ENCODE measurements around the gene CDH4.

The CDH4 gene

DNA sequence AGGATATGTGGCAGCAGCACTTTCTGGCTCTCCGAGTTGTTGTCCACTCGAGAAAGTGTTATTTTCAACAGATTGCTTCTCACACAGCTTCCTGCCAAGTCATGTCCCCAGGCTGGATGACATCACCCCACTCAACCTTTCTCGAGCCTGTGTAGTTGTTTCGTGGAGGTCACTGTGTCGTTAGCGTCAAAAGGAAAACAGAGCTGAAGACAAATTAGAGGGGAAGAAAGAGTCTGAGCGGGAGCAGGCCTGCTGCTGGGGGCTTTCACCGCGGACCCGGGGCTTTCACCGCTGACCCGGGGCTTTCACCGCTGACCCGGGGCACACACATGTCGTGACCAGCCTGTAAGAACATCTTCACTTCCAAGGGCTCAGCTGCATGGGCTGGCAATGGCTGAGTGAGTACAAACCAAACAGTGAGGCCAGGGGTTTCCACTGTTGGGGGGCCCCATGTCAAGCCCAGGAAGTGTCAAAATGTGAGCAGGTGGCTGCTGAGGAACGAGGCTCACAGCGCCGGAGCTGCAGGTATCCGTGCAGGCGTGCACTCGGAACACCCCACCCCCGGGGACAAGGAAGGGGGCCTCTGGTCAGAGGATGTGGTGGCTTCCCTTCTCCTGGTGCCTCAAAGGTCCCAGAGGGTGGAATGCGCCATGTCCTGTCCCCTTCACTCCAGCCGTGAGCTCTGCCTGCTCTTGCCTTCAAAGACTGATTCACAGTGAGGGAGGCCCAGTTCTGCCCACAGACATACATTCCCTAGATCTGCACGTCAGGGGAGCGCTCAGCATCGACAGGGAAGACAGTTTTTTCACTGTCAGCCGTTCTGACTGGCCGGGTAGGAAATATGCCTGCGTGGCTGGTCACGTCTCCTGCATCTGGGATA is 447.7 kb downstream of the CDH4 start:
- DNase-seq = peak; percentile 73

DNA sequence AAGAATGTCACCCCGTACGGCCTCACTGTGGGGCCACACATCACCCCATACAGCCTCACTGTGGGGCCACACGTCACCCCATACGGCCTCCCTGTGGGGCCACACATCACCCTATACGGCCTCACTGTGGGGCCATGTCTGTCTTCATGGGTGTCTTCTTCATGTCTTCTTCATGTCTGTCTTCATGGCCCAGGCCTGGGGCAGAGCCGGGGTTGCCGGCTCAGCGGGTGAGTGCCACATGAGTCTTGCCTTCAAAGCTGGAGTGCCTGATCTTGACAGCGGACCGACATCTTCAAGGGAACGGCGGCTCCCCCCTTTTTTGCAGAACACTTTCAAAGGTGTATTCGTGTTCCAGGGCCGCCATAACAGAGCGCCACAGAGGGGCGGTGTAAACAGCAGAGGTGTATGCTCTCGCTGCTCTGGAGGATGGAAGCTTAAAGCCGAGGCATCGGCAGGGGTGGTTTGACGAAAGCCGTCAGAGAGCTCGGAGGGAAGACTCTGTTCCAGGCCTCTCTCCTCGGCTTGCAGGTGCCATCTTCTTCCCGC is 448.6 kb downstream of the CDH4 start:
- DNase-seq = no peak

DNA sequence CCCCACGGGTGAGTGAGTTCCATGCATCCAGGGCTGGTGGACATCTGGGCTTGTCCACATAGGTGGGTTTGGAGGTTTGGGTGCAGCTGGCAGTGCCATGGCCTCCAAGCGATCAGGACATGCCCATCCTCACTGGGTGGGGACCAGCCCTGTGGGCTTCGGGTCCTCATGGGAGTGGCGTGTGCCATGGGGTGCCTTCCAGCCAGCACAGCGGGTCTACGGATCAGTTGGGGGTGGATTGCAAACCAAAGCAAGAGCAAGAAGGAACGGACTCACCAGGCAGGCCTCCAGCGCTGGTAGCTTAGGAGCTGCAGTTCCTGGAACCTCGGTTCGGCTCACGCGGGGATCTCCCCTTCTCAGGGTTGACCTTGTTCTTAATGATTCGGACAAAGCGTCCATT is 449.3 kb downstream of the CDH4 start:
- DNase-seq = no peak

DNA sequence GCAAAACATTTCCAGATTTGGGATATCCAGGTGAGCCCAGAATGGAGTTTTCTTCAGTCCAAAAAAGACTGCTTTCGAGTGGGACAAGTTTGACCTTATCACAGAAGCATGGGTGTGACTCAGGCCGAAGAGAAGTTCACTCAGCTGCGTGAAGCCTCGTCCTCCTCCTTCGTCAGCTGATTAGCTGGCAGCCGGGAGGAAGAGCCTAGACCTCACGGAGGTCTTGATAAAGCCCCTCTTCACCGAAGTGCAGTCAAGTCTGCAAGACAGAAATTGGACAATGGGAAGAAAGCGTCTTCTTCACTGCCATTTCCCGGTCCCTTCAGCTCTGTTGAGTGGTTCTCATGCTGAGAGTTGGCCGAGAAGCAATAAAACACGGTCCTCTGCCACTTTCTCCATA is 449.7 kb downstream of the CDH4 start:
- no peak for DNase-seq

DNA sequence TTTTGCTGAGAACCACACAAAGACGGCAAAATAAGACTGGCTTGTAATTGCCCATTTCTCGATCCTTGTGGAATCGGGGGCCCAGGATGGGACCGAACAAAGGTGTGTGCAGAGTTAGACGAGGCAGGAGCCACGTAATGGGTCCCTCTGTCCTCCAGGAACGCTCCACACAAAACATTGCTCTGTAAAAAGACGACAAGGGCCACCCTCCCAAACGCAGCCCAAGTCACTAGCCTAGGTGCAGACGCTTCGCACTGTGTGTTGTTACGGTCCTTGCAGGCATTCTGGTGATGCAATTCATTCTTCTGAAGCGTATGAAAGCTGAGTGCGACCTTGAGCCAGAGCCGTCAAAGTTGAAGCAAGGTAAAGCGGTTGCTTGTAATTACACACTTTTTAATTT is 450.2 kb downstream of the CDH4 start:
- no peak for DNase-seq

DNA sequence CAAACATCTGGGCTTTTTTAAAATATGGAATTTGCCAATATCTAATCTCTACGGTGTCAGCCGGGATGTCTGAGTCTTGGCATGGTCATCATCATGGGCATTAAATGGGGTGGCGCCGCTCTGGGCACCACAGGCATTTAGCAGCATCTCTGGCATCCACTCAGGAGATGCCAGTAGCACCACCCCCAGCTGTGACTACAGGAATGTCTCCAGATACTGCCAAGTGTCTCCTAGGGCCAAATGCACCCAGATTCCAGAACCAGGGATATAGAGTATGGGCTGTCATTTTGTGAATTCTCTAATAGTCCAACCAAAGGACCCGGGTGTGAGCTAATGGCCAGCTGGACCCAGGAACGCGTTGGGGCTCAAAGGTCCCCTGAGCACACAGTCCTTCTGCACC is 452.6 kb downstream of the CDH4 start:
- DNase-seq = no peak

DNA sequence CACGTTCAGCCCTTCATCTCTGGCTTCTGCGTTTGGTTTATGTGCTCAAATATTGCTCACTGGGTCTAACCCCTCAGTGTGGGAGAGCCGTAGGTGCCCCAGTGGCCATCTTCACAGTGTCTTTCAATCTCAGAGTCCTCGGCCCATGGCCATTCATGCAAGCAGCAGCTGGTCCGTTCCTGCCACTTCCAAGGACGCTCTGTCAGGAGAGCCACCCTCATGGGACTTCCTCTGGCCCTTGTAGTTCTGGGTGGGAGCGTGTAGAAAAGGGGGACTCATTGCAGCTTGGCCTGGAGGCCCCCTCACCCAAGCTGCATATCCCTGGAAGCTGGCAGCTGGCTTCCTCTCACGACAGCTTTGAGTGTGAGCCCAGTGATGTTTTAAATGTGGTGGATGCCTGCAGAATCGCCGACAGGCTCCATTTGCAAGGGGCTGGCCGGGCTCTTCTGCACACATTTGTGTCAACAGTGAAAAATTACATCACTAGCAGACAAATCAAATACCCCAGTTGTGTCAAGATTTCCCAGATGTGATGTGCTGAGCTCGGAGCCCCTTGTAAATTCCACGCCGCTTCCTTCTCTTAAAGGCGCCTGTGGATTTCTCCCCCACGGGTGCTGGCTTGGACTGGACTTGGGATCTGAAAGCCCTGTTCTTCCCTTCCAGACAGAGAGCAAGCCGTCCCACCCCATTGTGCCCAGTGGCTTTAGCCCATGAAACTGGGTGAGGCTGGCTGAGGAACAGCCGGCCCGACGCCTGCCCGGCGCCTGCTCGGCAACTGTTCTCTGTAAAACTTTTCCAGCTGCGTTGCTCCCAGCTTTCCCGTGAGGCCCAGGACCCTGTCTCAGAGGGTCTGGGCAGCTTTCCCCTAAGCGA is 453.6 kb downstream of the CDH4 start:
- peak; percentile 38 for DNase-seq

DNA sequence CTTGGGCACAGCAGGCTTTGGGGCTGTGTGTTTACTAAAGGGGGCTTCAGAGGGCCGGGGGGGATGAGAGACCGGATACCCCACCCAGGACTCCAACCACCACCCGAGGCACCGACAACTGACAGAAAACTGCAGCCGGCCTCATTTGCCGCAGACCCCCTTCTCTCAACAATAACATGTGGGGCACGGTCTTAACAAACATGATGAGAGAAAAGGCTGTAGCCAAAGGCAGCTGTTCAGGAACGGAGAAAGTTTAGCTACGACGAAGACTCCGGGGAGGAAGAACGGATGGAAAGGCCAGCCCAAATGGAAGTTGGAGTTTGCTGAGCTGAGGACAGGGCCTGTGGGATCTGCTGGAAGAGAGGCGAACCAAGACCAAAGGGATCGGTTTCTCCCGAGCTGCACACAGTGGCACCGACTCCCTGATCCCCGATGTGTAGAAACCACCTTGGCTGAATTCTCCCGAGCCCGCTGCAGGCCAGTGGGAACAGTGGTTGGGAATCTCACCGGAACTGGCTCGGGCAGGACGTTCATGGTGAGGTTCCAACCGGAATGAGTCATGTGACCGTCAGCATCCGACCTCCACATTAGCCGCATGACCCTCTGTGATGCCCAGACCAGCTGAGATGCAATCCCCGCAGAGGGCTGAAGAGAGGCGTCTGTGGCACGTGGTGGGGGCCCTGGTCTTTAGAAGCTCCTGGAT is 454.3 kb downstream of the CDH4 start:
- no peak for DNase-seq

DNA sequence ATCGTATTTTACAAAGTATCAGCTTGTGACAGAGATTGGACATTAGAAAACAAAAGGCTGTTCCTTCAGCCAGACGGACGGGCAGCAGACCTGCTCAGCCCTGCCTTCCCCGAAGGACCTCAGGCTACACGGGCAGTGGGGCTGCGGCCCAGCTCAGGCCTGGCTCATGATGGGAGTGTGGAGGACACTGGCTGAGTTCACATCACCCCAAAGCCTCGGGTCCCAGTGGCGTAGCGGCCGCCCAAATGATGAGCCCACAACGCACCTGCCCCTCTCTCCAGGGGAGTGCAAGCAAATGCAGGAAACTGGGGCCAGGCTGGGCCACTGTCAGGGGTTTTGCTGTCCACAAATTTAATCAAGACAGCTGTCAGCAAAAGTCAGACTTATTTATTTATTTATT is 456.8 kb downstream of the CDH4 start:
- no peak for DNase-seq

DNA sequence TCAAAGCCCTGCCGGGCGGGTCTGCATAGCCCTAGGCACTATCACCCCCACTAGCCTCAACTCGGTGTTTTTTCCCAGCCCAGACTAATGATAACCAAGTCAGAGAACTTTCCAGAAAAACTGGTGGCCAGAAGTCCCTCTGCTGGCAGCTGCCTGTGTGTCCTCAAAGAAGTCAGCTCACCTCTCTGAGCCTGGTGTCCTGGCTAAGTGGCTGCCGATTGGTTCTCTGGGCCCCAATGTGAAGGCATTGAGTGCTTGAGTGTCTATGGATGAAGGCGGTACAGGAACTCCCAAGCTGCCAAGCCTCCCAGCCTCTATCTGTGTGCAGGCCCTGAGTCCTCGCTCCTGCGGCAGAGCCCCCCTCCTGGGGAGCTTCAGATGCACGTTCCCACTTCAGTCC is 458.0 kb downstream of the CDH4 start:
- no peak for DNase-seq

DNA sequence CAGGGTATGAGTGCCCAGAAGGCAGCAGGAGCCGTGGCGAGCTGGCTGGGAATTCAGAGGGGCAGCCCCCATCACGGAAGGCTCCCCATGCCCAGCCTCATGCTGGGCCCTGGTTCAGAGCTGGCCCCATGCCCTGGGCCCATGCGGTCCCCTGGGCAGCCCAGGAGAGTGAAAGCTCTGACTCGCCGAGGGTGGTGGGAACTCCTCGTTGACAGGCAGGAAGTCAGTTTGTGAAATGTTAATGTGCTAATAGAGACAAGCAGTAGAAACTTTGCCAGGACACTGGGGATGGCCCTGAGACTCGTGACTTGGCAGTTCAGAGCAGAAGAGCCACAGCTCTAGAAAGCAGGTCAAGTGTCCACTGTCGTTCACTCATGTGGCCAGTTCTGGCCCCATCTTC is 460.6 kb downstream of the CDH4 start:
- DNase-seq = no peak

DNA sequence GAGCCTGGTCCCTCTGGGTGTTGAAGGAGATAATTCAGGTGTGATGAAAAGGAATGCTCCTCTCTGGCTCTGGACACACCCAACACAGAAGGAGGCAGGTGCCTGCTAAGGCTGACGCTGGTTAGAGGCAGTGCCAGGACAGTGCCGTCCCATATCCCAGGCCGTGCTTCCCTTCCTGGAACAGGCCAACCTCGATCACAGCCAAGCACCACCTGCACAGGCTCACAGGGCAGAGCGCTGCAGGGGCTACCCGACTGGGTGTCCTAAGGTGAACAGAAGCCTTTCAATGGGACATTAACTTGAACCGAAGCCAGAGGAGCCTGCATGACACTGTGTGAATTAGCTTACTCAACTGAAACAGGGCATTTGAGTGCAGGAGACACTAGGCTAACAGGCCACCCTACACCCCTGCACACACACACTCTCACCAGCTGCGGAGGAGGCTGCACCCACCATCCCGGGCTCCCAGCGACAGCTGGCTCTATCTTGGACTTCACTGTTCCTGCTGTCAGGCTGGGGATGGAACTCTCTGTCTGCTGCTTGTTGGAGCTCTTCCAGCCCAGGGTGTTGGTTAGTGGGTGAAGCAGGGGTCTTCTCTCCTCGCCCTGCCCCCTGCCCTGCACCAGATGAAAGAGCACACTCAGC is 466.4 kb downstream of the CDH4 start:
- DNase-seq = peak; percentile 42

DNA sequence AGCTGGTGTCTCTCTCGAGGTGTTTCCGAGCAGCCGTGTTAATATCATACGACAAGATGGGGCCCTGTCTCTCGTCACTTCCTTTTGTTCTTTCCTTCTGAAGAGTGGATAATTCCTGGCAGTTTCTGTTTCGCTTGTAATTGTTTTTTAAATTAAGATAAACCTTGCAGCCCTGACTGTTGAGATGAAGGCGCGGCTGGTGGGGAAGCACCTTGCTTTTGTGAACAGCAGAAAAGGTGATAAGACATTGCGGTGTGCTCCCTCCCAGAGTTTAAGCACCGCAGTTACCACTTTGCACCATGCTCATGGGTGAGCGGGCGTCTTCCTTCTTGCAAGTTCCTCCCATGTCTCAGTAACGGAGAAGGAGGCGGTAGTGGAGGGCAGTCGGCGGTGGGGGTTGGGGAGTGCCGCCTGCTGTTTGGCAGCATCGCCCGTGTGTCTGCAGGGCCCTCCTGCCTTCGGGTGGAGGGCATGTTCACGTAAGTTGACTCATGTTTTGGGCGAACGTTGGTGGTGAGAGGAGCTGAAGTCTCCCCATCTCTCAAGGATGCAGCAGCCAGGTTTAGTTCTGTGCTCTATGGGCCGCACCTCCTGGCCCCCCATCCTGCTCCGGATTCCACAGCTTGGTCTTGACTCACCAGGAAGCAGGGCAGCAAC is 467.8 kb downstream of the CDH4 start:
- peak; percentile 45 for DNase-seq

DNA sequence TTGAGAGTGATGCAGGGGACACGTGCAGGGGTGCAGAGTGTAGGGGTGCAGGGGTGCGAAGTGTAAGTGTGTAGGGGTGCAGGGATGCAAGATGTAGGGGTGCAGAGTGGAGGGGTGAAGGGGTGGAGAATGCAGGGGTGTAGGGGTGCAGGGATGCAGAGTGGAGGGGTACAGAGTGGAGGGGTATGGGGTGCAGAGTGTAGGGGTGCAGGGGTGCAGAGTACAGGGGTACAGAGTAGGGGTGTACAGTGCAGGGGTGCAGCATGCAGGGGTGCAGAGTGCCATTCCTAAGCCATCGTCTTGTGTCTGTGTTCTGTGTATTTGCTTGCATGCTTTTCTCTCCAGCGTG is 468.3 kb downstream of the CDH4 start:
- DNase-seq = no peak

DNA sequence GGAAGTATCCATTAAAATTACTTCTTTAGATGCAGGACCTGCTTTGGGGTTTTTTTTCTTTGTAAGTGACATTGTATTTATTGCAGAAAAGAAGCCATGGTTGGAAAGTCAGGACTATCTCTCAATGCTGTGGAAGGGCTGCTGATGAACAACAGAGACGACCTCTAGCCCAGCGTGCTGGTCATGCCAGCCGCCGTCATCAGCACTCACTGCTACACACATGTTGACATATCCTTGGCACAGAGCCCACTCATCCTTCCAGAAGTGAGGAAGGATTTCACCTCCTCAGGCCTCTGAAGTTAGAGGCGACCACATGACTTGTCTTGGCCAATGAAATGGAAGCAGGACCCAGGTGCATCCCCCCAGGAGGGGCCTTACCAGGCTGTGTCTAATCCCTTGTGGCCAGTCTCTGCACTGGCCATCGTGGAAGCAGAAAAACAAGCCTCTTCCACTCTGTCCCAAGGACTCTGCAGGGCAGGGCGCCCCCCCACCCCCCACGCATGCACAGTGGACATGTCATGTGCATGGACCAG is 470.2 kb downstream of the CDH4 start:
- peak; percentile 29 for DNase-seq

DNA sequence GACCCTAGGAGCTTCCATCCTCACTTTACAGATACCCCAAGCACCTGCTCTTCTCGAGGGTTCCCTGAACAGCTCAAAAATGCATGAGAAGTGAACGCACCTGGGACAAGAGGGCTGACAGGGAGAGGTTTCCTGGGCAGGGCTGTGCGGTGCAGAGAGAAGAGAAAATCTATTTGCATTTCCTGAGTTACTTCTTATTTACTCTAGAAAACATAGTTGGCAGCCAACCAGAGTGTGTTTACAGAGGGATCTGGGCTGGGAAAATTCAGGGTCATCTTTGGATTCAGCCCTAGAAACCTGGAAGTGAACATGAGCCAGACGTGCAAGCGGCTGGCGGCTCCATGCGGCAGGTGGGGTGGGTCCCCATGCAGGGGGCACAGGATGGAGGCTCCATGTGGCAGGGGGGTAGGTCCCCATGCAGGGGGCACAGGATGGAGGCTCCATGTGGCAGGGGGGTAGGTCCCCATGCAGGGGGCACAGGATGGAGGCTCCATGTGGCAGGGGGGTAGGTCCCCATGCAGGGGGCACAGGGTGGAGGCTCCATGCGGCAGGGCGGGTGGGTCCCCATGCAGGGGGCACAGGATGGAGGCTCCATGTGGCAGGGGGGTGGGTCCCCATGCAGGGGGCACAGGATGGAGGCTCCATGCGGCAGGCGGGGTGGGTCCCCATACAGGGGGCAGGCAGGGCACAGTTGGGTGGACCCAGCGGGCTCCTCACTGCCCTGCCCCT is 471.6 kb downstream of the CDH4 start:
- DNase-seq = no peak

DNA sequence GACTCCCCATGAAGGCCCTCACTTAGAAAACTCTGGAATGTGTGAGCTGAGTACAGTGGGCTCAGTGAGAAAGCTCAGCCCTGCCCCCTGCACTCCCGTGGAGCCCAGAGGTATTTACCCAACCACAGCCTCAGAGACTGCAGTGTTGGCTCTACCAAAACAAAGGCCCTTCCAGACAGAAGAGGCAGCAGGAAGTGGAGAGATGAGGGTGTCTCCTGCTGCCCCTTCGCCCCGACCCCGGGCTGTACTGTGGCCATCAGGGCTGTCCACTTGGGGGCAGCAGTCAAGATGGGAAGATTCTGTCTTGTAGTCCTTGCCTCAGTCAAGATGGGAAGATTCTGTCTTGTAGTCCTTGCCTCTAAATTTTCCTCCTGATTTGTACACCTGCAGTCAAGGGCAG is 472.3 kb downstream of the CDH4 start:
- peak; percentile 27 for DNase-seq

DNA sequence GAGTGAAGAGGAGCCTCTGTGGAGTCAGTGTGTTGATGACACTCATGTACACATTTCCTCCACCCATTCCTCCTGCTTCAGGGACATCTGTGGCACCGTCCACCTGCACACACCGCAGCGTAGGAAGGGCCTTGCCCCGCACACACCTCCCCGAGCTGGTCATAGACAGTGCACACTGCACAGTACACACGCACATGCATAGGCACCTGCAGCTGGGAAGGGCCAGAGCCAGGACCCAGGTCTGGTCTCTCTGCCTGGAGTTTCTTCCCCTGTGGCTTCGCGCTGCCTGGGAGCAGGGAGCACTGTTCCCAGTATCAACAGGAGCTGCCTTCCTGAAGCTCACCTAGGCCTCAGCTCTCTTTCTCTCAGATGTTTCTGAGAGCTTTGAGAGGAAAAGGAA is 473.1 kb downstream of the CDH4 start:
- no peak for DNase-seq

DNA sequence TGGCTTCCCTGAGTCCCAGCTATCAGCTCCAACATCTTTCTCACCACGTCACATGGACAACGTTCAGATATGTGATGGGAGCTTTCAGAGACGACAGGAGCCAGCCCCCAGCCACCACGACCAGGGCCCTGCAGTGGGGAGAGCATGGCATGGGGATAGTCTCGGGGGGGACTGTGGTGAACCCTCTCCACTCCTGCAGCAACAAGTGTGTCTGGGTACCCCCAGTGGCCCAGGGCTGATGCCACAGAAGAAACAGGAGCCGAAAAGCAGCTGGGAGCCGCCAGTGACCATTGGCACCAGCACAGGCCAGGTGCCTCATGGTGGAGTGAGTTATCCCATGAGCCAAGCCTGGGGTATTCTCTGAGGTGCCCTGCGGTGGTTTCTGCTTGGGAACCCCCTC is 473.9 kb downstream of the CDH4 start:
- no peak for DNase-seq

DNA sequence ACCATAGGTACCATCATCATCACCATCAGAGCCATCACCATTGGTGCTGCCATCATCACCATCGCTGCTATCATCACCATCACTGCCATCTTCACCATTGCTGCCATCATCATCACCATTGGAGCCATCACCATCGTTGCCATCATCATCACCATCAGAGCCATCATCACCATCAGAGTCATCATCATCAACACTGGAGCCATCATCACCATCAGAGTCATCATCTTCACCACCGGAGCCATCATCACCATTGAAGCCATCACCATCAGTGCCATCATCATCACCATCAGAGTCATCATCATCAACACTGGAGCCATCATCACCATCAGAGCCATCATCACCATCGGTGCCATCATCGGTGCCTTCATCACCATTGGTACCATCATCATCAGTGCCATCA is 474.9 kb downstream of the CDH4 start:
- DNase-seq = no peak

DNA sequence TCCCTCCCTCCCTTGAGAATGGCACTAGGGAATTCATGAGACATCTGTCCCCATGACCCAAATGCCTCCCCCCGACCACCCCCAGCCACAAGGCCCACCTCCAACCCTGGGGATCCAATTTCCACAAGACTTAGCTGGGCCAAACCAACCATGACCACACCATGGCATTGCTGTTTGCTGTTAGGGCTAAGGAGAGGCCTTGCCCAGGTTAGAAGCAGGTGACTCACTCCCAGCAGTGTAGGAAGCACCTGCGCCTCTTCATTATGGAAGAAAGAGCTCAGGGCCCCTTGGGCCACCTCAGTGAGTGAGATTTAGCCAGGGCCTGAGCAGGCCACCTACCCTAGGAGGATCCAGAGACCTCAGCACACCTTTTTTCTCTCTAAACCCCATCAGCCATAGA is 475.7 kb downstream of the CDH4 start:
- DNase-seq = no peak

All from eye (tissue), 1 donor.